ENCODE data around the gene DHRS3.
"Not testable (repeated sequence)": the region's sequence is repeated elsewhere in the genome, so short reads cannot be mapped to it uniquely, and the experiment has no call there.

Gene DHRS3

DNA sequence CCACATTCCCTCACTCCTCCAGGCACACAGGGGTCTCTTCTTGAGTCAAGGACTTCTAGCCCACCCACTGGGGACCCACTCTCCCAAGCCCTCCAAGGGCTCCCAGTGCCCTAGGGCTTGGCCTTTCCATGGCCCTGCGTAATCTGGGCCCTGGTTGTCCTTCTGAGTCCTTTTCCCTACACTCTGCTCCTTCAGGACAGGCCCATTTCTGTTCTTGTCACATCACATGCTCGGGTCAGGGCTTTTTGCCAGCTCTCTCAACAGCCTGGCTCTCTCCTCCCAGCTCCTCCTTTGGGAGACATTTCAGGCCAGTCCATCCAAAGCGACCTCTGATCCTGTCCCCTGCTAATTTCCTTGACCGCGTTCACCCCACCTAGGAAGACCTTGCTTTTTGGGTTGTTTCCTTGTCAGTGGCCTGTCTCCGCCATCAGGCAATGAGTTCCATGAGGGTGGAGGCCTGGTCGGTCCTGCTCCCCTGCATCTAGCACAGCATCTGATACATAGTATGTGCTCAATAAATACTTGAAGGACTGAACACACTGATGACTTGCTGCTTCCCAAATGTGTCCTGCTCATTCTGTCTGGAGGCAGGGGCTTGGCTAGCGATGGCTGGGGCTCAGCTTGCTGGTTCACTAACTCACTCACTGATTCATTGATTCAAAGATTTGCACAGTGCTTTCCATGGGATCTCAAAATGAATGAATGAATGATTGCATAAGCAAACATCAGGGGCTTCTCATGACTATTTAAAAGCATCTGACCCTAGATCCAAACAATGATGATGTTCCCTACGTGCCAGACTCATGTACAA is 44.8 kb downstream of the DHRS3 start:
- DNase-seq = no peak

DNA sequence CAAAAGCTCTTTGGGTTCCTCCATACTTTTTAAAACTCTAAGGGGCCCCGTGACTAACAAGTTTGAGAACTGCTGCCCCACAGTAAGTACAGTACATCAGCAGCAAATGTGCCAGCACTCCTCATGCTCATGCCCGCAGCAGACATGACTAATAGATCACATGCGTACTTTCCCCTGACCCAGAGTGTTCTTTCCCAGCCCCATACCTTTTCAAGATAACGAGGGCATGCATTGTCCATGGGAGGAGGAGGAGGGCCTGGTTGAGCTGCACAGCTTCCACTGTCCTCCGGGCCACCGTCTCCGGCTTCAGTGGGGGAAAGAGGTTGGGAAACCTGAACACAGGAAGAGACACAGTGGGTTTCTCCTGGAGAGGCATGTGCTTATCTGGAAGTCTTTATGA is 45.5 kb downstream of the DHRS3 start:
- no peak for DNase-seq

DNA sequence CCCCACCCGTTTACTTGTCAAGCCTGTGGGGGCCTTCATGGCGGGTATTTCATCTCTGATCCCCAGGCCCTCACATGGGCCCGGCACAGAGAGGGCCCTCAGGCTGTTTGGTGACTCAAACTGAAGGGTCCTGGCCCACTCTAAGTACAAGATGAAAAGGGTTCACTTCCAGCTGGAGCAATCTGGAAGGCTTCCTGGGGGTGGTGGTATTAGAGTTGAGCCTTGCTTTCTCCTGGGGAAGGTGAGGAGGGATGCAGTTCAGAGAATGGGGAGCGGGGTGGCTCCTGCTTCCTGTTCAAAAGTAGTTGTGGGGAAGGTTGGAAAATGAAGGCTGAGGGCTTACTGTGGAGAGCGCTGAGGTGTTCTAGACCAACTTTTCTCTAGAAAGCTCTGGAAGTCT is 47.7 kb downstream of the DHRS3 start:
- DNase-seq = no peak

DNA sequence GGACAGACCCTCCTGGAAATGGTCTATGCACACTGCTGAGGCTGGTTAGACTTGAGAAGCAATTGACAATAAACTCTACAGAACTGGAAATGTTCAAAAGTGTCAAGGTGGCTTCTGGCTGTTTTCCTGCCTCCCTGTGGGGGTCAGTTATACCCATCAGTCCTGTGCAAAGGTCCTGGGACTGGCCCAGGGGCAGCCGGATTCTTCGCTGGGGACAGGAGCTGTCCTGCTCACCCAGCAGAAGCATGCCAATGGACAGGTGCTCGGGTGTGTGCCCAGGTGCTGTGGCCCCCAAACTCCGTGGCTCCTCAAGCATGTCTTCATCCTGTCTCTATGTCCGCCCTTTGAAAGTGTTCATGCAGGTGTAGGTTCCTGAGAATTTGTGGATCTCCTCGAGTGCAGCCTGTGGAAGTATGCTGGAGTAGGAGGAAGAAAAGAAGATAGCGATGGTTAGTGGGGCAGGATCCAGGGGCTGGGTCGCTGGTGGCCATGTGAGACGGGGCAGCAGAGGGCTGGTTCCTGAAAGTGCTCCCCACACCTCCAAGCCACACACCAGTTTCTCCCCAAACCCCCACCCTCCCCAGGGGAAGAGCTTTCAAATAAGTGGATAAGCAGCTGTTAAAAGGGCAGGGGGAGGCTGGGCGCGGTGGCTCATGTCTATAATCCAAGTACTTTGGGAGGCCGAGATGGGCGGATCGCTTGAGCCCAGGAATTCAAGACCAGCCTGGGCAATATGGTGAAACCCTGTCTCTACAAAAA is 49.8 kb downstream of the DHRS3 start:
- DNase-seq = no peak

DNA sequence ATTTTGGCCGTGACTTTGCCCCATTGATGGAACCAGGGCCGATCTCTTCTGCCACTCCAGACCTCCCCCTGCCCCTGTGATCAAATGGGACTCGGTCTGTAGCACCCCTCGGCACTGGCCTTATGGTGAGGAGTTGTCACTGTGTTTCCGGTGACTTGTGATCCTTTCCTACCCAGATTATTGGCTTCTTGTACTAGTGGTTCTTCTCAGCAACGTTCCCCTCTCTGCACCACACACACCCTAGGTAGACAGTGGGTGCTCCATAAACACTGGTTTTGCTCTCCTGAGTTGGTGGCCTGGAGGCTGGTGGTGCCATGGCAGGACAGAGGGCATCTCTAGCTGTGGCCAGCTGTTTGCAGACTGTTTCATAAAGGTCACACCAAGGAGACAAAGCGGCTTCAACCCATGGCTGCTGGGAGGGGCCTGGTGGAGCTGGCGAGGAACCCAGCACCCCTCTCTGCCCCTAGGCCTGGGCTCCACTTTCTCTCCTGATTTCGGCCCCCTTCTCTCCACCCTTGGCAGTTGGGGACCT is 50.7 kb downstream of the DHRS3 start:
- no peak for DNase-seq

DNA sequence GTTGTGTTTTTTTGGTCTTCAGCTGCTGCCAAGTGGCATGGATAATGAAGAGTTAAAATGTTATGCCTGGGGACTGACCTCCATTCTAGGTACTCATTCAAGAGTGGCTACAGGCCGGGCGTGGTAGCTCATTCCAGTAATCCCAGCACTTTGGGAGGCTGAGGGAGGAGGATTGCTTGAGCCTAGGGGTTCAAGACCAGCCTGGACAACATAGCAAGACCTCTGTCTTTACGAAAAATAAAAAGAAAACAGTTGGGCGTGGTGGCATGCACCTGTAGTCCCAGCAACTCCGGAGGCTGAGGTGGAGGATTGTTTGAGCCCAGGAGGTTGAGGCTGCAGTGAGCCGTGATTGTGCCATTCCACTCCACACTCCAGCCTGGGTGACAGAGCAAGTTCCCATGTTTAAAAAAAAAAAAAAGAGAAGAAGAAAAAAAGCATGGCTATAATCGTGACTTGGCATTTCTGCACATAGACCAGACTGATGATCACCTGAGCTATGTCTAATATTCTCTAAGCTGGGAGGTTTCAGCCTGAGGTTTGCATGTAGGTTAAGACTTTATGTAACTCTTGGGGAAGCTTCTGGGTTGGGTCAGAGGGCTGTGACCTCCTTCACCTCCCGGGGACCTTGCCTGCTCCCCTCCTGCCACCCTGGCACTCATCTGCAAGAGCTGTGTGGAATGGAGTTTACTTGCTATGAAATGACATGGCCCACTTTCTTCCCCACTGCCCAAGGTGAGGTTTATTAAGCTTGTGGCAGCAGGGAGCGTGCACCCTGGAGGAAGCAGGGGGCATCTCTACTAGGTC is 51.3 kb downstream of the DHRS3 start:
- DNase-seq = no peak

DNA sequence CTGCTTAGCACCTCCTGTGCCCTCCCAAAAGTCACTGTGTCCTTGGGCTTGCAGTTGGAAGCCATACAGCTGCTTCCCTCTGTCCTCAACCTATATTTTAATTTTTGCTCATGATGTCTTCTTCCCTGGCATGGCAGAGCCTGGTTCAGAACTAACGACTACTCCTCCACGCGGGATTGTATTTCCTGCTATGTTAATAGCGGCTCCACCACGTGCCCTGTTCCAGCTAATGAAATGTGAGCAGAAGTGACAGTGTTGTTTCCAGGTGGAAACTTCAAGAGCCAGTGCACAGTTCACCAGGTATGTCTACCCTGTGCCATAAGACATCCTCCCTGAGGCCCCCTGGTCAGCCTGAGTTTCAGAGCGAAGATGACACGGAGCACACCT is 52.1 kb downstream of the DHRS3 start:
- no peak for DNase-seq

DNA sequence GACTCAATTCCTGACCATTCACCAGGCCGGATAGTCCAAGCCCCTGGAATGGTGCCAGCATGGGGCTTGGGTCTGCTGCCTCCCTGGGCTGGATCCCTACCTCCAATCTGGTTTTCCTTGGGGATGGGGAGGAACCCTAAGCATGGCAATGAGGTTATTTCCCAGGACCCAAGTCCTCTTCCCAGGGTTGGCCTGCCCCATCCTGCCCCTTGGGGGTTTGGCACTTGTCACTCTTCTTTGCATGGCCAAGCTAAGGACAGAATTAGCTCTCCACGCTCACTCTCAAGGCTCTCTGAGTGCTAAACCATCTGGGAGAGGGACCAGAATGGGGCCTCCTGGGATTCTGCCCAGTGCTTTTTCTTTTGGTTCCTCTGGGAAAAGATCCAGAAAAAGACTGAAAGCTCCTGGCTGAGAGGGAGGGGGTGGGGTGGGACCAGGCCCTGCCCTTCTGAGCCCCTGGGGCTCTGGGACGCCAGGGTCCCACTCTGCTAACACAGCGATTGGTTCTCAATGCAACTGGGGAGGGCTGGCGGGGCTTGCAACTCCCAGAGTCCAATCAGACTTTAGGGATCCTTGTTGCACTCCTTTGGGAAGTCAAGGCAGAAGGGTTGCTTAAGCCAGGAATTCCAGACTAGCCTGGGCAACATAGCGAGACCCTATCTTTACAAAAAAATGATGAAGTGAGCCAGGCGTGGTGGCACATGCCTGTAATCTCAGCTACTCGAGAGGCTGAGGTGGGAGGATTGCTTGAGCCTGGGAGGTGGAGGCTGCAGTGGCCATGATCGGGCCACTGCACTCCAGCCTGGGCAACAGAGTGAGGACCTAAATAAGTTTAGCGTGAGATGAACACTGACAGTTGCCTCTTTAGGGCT is 52.7 kb downstream of the DHRS3 start:
- peak in 1 of 2 experiments; percentile 5 for DNase-seq

DNA sequence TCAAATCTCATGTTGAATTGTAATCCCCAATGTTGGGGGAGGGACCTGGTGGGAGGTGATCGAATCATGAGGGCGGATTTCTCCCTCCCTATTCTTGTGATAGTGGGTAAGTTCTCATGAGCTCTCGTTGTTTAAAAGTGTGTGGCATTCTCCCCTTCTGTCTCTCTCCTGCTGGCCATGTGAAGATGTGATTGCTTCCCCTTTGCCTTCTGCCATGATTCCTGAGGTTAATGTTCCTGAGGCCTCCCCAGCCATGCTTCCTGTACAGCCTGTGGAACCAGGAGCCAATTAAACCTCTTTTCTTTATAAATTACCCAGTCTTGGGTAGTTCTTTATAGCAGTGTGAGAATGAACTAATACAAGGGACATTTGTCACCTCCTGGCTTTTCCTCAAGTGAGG is 53.8 kb downstream of the DHRS3 start:
- DNase-seq = not testable (repeated sequence)

DNA sequence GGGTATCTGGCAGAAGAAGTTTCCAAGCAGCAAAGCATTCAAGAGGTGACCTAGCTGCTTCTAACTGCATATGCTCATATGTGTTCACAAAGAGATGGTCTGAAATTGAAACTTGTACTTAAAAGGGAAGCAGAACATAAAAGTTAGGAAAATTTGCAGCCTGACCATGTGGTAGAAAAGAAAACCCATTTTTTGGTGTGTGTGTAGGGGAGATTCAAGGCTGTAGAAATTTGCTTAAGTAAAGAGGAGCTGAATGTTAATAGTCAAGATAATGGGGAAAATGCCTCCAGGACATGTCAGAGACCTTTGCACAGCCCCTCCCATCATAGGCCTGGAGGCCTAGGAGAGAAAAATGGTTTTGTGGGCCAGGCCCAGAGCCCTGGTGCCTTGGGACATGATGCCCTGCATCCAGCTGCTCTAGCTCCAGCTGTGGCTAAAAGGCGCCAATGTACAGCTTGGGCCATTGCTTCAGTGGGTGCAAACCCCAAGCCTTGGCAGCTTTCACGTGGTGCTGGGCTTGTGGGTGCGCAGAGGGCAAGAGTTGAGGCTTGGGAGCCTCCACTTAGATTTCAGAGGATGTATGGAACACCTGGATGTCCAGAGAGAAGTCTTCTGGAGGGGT is 54.9 kb downstream of the DHRS3 start:
- no peak for DNase-seq

DNA sequence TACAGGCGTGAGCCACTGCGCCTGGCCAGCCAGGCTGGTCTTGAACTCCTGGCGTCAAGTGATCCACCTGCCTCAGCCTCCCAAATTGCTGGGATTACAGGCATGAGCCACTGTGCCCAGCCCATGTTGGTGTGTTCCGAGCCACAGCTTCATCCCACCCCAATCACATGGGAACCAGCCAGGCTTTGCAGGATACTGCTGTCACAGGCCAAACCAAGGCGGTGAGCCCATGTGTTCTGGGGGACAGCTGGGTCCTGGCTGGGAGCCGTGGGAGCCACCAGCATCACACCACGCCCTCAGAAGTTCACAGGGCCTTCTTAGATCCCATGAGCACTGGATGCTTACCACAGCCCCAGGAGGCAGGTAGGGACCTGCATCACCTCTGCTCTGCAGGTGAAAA is 56.9 kb downstream of the DHRS3 start:
- no peak for DNase-seq

DNA sequence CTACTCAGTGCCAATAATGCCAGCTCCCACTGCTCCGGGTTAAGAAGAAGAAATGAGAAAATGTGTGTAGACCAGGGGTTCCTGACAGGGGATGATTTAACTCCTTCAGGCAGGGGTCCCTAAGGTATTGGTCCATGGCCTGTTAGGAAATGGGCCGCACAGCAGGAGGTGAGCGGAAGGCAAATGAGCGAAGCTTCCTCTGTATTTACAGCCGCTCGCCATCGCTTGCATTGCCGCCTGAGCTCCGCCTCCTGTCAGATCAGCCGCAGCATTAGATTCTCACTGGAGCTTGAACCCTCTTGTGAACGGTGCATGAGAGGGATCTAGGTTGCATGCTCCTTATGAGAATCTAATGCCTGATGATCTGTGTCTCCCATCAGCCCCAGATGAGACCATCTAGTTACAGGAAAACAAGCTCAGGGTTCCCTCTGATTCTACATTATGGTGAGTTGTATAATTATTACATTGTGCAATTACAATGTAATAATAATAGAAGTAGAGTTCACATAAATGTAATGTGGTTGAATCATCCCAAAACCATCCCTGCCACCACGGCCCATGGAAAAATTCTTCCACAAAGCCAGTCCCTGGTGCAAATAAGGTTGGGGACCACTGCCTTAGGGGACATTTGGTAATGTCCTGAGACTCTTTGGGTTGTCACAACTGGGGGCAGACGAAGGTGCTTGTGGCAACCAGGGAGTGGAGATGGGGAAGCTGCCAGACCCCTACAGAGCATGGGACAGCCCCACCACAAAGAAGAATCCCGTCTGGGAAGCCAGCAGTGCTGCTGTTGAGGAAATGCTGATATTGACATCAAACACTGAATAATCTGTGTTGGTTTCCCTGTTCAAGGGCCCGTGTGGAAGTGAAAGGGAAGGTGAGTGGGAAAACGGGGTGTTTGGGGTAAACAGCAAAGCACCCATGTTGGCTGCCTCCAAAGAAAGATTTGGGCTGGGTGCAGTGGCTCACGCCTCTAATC is 60.8 kb downstream of the DHRS3 start:
- no peak for DNase-seq

DNA sequence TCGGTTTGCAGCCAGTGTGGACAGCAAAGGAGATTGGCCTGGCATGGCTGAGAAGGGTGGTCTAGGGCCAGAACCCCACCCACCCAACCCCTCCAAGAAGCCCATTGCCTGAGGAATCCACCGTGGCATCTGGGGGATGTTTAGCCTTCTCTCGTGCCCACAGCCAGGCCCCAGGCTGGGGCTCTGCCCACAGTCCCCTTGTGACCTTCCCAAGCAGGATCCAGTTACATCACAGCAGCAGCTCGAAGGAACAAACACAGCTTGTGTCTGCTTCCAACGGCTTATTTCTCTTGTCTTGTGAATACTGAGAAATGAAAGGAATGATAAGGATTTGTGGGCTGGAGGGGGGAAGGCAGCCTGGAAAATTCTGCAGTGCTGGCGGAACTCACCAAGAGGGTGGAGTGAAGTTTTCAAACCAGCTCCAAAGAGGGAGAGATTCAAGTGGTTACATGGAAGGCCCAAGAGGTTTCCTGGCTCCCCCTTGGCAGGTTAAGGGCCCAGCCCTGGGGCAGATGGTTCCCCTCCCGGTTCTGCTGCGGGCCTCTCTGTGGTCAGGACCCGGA is 61.6 kb downstream of the DHRS3 start:
- peak in 1 of 2 experiments; percentile 16 for DNase-seq

DNA sequence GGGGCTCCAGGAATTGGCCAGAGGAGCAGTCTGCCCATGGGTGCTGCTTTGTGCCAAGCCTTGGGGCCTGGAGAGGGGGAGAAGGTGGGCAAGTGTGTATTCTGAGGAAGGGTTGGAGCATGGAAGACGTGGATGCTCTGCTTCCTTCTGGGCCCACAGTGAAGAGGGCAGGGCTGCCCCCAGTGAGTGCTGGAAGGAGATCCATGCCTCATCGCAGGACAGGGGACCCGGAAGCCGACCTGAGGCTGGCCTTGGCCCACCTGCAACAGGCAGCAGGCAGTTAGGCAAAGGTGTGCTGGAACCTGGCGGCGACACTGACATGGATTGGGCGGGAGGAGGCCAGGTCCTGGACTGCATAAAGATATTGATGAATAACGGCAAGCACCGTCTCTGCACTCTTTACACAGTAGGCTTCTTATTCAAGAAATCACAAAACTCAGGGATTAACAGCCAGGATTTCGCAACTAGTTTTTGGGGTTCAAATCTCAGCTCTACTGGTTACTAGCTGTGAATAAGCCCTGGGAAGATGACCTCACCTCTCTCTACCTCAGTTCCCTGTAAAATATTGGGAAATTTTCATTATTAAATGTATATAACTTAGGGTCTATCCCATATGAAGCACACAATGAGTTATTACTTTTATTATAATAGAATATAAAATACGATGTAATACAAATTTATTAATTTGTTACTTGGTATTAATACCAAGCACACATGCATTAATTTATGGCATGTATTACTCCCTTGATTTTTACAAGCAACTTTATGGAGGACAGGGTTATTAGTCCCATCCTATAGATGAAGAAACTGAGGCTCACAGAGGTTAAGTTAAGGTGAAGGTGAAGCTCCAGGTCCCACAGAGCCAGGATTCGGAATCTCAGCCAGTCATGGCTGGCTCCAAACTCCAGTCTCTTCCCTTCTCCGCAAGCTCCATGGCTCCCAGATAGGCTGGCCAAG is 62.3 kb downstream of the DHRS3 start:
- no peak for DNase-seq

DNA sequence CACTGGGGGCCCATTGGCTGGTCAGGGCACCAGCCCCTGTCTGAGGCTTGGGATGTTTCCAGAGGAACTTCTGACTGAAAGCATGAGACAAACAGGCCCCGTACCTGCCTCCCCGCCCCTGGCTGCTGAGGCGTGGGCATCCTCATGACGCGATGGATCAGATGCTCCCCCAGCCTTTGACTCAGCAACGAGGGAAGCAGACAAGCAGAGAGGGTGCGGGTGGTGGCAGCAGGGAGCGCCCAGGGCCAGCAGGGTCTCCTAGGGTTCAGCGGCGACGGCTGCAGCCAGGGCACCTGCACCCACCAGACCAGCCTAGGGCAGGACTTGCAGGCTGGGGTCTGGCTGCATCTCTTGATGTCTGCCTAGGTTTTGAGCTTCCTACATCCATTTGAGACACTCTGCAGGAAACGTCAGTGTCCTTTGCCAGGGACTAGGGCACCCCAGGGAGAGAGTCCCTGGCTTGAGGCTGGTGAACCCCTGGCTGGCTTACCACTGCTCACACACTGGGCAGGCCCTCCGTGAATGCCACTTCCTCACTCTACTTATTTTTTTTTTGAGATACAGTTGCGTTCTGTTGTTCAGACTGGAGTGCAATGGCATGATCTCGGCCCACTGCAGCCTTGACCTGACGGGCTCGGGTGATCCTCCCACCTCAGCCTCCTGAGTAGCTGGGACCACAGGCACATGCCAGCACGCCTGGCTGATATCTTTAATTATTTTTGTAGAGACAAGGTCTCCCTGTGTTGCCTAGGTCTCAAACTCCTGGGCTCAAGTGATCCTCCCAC is 63.3 kb downstream of the DHRS3 start:
- DNase-seq = no peak

DNA sequence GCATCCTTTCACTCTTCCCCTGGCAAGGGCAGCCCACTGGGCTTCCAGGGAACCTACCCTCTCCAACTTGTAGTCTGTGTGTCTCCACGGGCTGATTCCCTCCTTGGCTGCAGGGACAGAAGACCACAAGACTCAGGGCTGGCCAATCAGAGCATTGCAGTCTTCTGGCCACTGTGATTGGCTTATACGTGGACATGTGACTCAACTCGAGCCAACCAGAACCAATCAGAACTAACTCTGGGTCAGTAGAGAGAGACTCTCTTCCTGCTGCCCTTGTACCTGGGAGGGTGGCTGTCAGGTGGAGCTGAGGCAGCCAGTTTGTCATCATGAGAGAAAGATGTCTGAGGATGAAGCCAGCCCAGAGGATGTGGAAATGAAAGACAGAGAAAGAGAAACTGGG is 64.0 kb downstream of the DHRS3 start:
- DNase-seq = no peak

DNA sequence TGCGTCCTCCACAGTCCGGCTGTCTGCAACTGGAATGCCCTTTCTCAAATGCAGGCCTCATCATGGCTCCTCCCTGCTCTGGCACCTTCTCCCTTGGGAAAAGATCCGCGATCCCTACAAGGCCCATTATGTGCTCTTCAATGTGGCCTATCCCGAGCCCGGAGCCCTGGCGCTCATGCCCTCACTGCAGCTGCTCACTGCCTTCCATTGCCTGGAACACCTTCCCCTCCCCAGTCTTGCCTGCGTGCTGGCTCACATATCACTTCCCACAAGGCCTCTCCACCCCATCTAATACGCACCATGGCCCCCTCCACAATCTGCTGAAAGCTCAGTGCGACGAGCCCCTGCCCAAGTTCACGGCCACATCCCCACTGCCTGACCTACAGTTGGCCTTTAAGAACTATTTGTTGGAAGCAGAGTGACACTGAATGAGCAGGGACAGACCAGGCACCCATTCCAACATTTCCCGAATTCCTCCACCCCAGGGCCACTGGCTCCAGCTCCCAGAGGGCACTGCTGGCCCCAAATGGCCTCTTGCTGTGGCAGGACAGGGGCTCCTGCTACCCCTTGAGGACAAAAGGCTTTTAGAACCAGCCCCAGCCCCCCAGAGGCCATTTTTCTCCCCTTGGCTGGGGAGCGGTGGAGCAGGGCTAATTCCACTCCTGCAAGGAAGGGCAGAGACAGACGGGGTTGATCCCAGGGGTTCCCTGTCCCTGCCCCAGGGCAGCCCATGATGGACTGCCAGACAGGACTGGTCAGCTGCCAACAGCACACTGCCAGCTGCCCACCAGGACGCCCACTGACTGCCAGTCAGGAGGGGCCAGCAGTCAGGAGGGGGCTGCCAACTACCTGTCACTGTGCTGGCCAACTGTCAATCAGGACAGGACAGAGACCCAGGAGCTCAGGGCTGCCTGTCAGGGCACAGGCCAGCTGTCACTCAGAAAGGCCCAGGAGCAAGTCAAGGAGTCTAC is 64.8 kb downstream of the DHRS3 start:
- DNase-seq = no peak

All from NCI-H524 (cell line).